ENCODE data around the gene NOCT.

GRCh38 chr4:139044291-139044690, 28.7 kb downstream of the NOCT start:
- TF ChIP-seq EZH2 (IDR thresholded peaks at IDR 0.05; ENCODE audit: borderline replicate concordance) (no peak), CTCF (IDR thresholded peaks at IDR 0.05; ENCODE audit: poor library complexity) (no peak)

Measured in hepatocyte (in vitro differentiated cells).